KMS-11 (cell line): ENCODE results near the gene COL5A1.

Experiments
- H2AFZ ChIP-seq: fragments of 200-600 bp; sonication (generic); 2 replicates; pipeline ENCODE4 v1.6.1; 2016; ENCODE audit warnings: antibody characterized with exemption, mixed run types, low read depth
- H3K27ac ChIP-seq: fragments of 200-600 bp; sonication (generic); 2 replicates; pipeline ENCODE4 v1.6.1; 2016; ENCODE audit warnings: mild to moderate bottlenecking, mixed run types
- H3K27me3 ChIP-seq: fragments of 200-600 bp; sonication (generic); 2 replicates; pipeline ENCODE4 v1.6.1; 2017; ENCODE audit warnings: mild to moderate bottlenecking, low read depth, mixed run types, moderate library complexity; ENCODE audit not compliant: insufficient read depth
- H3K36me3 ChIP-seq: fragments of 200-600 bp; sonication (generic); 2 replicates; pipeline ENCODE4 v1.6.1; 2017; ENCODE audit warnings: mild to moderate bottlenecking, mixed run types; ENCODE audit not compliant: insufficient read depth
- H3K4me1 ChIP-seq: fragments of 200-600 bp; sonication (generic); 2 replicates; pipeline ENCODE4 v1.6.1; 2016; ENCODE audit warnings: mild to moderate bottlenecking, low read depth, mixed run types; ENCODE audit not compliant: poor library complexity, severe bottlenecking
- H3K4me2 ChIP-seq: fragments of 200-600 bp; sonication (generic); 2 replicates; pipeline ENCODE4 v1.7.0; 2016; ENCODE audit warnings: mild to moderate bottlenecking, mixed run types
- H3K4me3 ChIP-seq: fragments of 200-600 bp; sonication (generic); IDR thresholded peaks from 2 replicates; pipeline ENCODE4 v1.6.1; 2017; ENCODE audit warnings: low read depth, low read length, mixed read lengths; ENCODE audit not compliant: insufficient read depth
- H3K79me2 ChIP-seq: fragments of 200-600 bp; sonication (generic); 2 replicates; pipeline ENCODE4 v1.6.1; 2016; ENCODE audit warnings: low read depth, mixed run types; ENCODE audit not compliant: insufficient read depth
- H3K9ac ChIP-seq: fragments of 200-600 bp; sonication (generic); 2 replicates; pipeline ENCODE4 v1.6.1; 2016; ENCODE audit warnings: mild to moderate bottlenecking, mixed run types
- H4K20me1 ChIP-seq: fragments of 200-600 bp; sonication (generic); 2 replicates; pipeline ENCODE4 v1.6.1; 2016; ENCODE audit warnings: mild to moderate bottlenecking, mixed run types; ENCODE audit not compliant: insufficient read depth
- TF ChIP-seq, protein P1 (sequence below): fragments of 200-600 bp; sonication (generic); conservative IDR thresholded peaks from 2 replicates; pipeline ENCODE4 v1.6.1; 2017; ENCODE audit warnings: low read depth, mild to moderate bottlenecking, antibody characterized with exemption, low read length, moderate library complexity, mixed read lengths

The COL5A1 gene

GRCh38 chr9:134880484-134881312 is 239.1 kb downstream of the COL5A1 start, which contains the start of gene FCN2:
TSS of gene FCN2 (plus strand) at chr9:134880810. CDS start at chr9:134880822, 12 bp downstream.
- Histone ChIP-seq H3K36me3 (no peaks in the 10 kb centered on the region), H3K79me2 (no peaks in the 10 kb centered on the region), H3K4me2 (no peak within 1 kb of the TSS), H3K4me1 (no peaks in the 10 kb centered on the region), H3K27ac (no peak within 1 kb of the TSS), H3K9ac (no peak within 1 kb of the TSS), H4K20me1 (no peaks in the 10 kb centered on the region), H3K27me3 (peaks cover 11% of the 10 kb centered on the region; the same call in 1 of the 2 replicates), H2AFZ (no peak within 1 kb of the TSS), H3K4me3 (no peak within 1 kb of the TSS)
- TF ChIP-seq, protein P1, sequence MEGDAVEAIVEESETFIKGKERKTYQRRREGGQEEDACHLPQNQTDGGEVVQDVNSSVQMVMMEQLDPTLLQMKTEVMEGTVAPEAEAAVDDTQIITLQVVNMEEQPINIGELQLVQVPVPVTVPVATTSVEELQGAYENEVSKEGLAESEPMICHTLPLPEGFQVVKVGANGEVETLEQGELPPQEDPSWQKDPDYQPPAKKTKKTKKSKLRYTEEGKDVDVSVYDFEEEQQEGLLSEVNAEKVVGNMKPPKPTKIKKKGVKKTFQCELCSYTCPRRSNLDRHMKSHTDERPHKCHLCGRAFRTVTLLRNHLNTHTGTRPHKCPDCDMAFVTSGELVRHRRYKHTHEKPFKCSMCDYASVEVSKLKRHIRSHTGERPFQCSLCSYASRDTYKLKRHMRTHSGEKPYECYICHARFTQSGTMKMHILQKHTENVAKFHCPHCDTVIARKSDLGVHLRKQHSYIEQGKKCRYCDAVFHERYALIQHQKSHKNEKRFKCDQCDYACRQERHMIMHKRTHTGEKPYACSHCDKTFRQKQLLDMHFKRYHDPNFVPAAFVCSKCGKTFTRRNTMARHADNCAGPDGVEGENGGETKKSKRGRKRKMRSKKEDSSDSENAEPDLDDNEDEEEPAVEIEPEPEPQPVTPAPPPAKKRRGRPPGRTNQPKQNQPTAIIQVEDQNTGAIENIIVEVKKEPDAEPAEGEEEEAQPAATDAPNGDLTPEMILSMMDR = no peak

- no peak overlapping the region for H3K4me2 ChIP-seq
- no peak overlapping the region for H3K9ac ChIP-seq
- H3K4me3 ChIP-seq = no peak overlapping the region
- H3K79me2 ChIP-seq = no peaks in the 10 kb centered on the region
- no peaks in the 10 kb centered on the region for H4K20me1 ChIP-seq
- H2AFZ ChIP-seq = no peak overlapping the region
- no peaks in the 10 kb centered on the region for H3K4me1 ChIP-seq
- TF ChIP-seq, protein P1 = no peak
- no peaks in the 10 kb centered on the region for H3K36me3 ChIP-seq
- H3K27ac ChIP-seq = no peak overlapping the region
- peaks cover 11% of the 10 kb centered on the region; the same call in 1 of the 2 replicates for H3K27me3 ChIP-seq
These were observed 239.7 kb downstream of the COL5A1 start for GRCh38 chr9:134881313-134881670.

GRCh38 chr9:134882204-134882785 is 240.7 kb downstream of the COL5A1 start:
- Histone ChIP-seq H2AFZ (no peak overlapping the region), H3K36me3 (no peaks in the 10 kb centered on the region), H3K79me2 (no peaks in the 10 kb centered on the region), H3K27ac (no peak overlapping the region), H3K27me3 (peaks cover 8% of the 10 kb centered on the region; the same call in 1 of the 2 replicates), H3K4me1 (no peaks in the 10 kb centered on the region), H4K20me1 (no peaks in the 10 kb centered on the region), H3K4me3 (no peak overlapping the region), H3K9ac (no peak overlapping the region), H3K4me2 (no peak overlapping the region)
- TF ChIP-seq, protein P1 = no peak

DNA sequence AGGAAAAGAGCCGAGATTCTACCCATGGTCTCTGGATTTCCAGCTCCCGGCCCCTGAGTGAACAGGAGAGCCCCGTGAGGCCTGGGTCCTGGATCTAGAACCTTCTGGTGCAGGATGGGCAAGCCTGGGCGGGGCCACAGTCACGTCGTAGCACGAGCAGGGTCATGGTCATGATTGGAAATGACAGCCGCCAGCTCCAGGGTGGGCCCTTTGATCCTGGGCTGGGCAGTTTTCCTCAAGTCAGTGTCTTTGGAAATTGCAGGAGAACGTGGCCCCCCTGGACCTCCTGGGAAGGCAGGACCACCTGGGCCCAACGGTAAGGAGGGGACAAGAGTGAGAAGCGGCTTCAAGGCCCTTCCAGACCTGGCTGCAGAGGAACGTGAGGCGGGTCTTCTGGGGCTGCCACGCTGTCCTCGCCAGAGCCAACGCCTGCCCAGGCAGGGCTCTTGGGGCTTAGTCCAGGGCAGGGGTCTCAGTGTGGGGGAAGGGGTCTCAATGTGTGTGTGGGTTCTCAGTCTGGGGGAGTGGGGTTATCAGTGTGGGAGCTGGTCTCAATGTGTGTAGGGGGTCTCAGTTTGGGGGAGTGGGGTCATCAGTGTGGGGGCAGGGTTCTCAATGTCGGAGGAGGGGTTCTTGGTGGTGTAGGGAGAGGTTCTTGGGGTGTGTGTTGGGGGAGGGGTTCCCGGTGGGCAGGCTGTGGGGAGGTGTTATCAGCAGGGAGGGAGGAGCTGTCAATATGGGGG is 241.6 kb downstream of the COL5A1 start:
- TF ChIP-seq, protein P1 = no peak
- H4K20me1 ChIP-seq = no peaks in the 10 kb centered on the region
- peaks cover 12% of the 10 kb centered on the region; the same call in 1 of the 2 replicates for H3K27me3 ChIP-seq
- H3K9ac ChIP-seq = no peak overlapping the region
- no peaks in the 10 kb centered on the region for H3K36me3 ChIP-seq
- no peak overlapping the region for H3K27ac ChIP-seq
- H3K4me3 ChIP-seq = no peak overlapping the region
- H3K79me2 ChIP-seq = no peaks in the 10 kb centered on the region
- H2AFZ ChIP-seq = no peak overlapping the region
- H3K4me1 ChIP-seq = no peaks in the 10 kb centered on the region
- H3K4me2 ChIP-seq = no peak overlapping the region
